SK-N-SH treated with all-trans-retinoic acid at 6 μM for 48 hours (cell line): ENCODE data around the gene ATP5MC2.

Experiments
- ATAC-seq: fragments of 200-7000 bp; cut with Tn5 transposase; 3 replicates; pipeline ENCODE4 v1.9.1; 2020; ENCODE audit warnings: mild to moderate bottlenecking, moderate library complexity
- ARNTL ChIP-seq: fragments of 450-650 bp; formaldehyde crosslinking; IDR thresholded peaks from 2 replicates; pipeline ENCODE4 v1.5.0; 2020; ENCODE audit warnings: low read depth, mild to moderate bottlenecking, moderate library complexity, borderline replicate concordance
- BACH2 ChIP-seq: fragments of 250-450 bp; sonication (Bioruptor Pico); IDR thresholded peaks from 2 replicates; pipeline ENCODE4 v1.9.0; 2021; ENCODE audit warnings: mild to moderate bottlenecking, borderline replicate concordance
- CSDC2 ChIP-seq: fragments of 250-450 bp; sonication (Bioruptor Pico); IDR thresholded peaks from 2 replicates; pipeline ENCODE4 v1.5.0; 2020; ENCODE audit warnings: mild to moderate bottlenecking, moderate library complexity
- ESRRG ChIP-seq: fragments of 250-450 bp; sonication (Bioruptor Pico); IDR thresholded peaks from 2 replicates; pipeline ENCODE4 v1.6.1; 2021; ENCODE audit warnings: mild to moderate bottlenecking
- GLIS3 ChIP-seq: fragments of 250-450 bp; sonication (Bioruptor Pico); IDR thresholded peaks from 2 replicates; pipeline ENCODE4 v1.5.0; 2020; ENCODE audit warnings: mild to moderate bottlenecking, moderate library complexity
- ISL1 ChIP-seq: fragments of 250-450 bp; sonication (Bioruptor Pico); IDR thresholded peaks from 2 replicates; pipeline ENCODE4 v2.1.2; 2022; ENCODE audit warnings: mild to moderate bottlenecking, moderate library complexity
- OSR1 ChIP-seq: fragments of 250-450 bp; sonication (Bioruptor Pico); IDR thresholded peaks from 2 replicates; pipeline ENCODE4 v1.8.0; 2022; ENCODE audit warnings: moderate library complexity, mild to moderate bottlenecking, inconsistent platforms
- PATZ1 ChIP-seq: fragments of 250-450 bp; sonication (Bioruptor Pico); IDR thresholded peaks from 2 replicates; pipeline ENCODE4 v1.8.0; 2020; ENCODE audit warnings: mild to moderate bottlenecking, moderate library complexity, borderline replicate concordance
- TCF4 ChIP-seq: fragments of 250-450 bp; sonication (Bioruptor Pico); IDR thresholded peaks from 2 replicates; pipeline ENCODE4 v1.8.0; 2021; ENCODE audit warnings: mild to moderate bottlenecking, moderate library complexity, borderline replicate concordance
- TOX ChIP-seq: fragments of 250-450 bp; sonication (Bioruptor Pico); IDR thresholded peaks from 2 replicates; pipeline ENCODE4 v1.8.0; 2021; ENCODE audit warnings: mild to moderate bottlenecking, moderate library complexity, borderline replicate concordance
- TSHZ2 ChIP-seq: fragments of 250-450 bp; sonication (Bioruptor Pico); IDR thresholded peaks from 2 replicates; pipeline ENCODE4 v1.5.0; 2020; ENCODE audit warnings: mild to moderate bottlenecking, moderate library complexity
- ZC3H10 ChIP-seq: fragments of 250-450 bp; sonication (Bioruptor Pico); IDR thresholded peaks from 2 replicates; pipeline ENCODE4 v1.5.1; 2021; ENCODE audit warnings: mild to moderate bottlenecking, moderate library complexity
- ZFP3 ChIP-seq: fragments of 250-450 bp; sonication (Bioruptor Pico); IDR thresholded peaks from 2 replicates; pipeline ENCODE4 v1.5.0; 2020; ENCODE audit warnings: mild to moderate bottlenecking, moderate library complexity
- ZFP30 ChIP-seq: fragments of 450-650 bp; formaldehyde crosslinking; IDR thresholded peaks from 2 replicates; pipeline ENCODE4 v1.5.0; 2022; ENCODE audit warnings: mild to moderate bottlenecking, moderate library complexity
- ZNF565 ChIP-seq: fragments of 450-650 bp; formaldehyde crosslinking; conservative IDR thresholded peaks from 2 replicates; pipeline ENCODE4 v1.5.0; 2020; ENCODE audit warnings: low read depth, mild to moderate bottlenecking, moderate library complexity
- ZNF70 ChIP-seq: fragments of 450-650 bp; formaldehyde crosslinking; IDR thresholded peaks from 2 replicates; pipeline ENCODE4 v1.5.0; 2020; ENCODE audit warnings: mild to moderate bottlenecking, moderate library complexity
- ZNF8 ChIP-seq: fragments of 450-650 bp; formaldehyde crosslinking; IDR thresholded peaks from 2 replicates; pipeline ENCODE4 v1.5.0; 2020; ENCODE audit warnings: mild to moderate bottlenecking, moderate library complexity

ATP5MC2 gene

GRCh38 chr12:53717319-53717718 lies 41.4 kb upstream of the ATP5MC2 start:
- no peak for TF ChIP-seq ZNF70
- TF ChIP-seq BACH2: no peak
- no peak for TF ChIP-seq TCF4 (CRISPR knock-in tag)
- TF ChIP-seq ISL1 (CRISPR knock-in tag): no peak
- no peak for TF ChIP-seq ZNF8 (CRISPR knock-in tag)
- no peak for TF ChIP-seq ARNTL (CRISPR knock-in tag)
- no peak for TF ChIP-seq ZFP3 (CRISPR knock-in tag)
- TF ChIP-seq ZFP30 (CRISPR knock-in tag): no peak
- no peak for TF ChIP-seq OSR1 (CRISPR knock-in tag)
- TF ChIP-seq TSHZ2 (CRISPR knock-in tag): no peak
- TF ChIP-seq CSDC2 (CRISPR knock-in tag): no peak
- TF ChIP-seq PATZ1 (CRISPR knock-in tag): no peak
- no peak for TF ChIP-seq GLIS3
- ATAC-seq: no peak

- ATAC-seq: no peak
- no peak for TF ChIP-seq GLIS3
These were observed 38.1 kb upstream of the ATP5MC2 start for GRCh38 chr12:53714004-53714403.

GRCh38 chr12:53713516-53713915 lies 37.6 kb upstream of the ATP5MC2 start:
- TF ChIP-seq ISL1 (CRISPR knock-in tag): no peak
- no peak for TF ChIP-seq TOX (CRISPR knock-in tag)
- no peak for TF ChIP-seq TCF4 (CRISPR knock-in tag)
- ATAC-seq: no peak

GRCh38 chr12:53712059-53712643 lies 36.3 kb upstream of the ATP5MC2 start:
- TF ChIP-seq ZC3H10: no peak
- TF ChIP-seq TOX (CRISPR knock-in tag): no peak
- no peak for TF ChIP-seq ESRRG
- no peak for TF ChIP-seq TSHZ2 (CRISPR knock-in tag)
- TF ChIP-seq ISL1 (CRISPR knock-in tag): no peak
- no peak for TF ChIP-seq PATZ1 (CRISPR knock-in tag)
- TF ChIP-seq ZNF8 (CRISPR knock-in tag): no peak
- TF ChIP-seq TCF4 (CRISPR knock-in tag): no peak
- no peak for TF ChIP-seq ZNF565
- TF ChIP-seq ZFP30 (CRISPR knock-in tag): no peak
- no peak for TF ChIP-seq BACH2
- TF ChIP-seq ARNTL (CRISPR knock-in tag): no peak
- ATAC-seq: no peak
